HepG2 (cell line): ENCODE results near the gene CHKA. TPM values are rescaled to one million over a fixed set of nuclear protein-coding genes. Genes with fewer than 3 reads are reported as not detected.

Source experiments
- ATM ChIP-seq: fragments of 450-650 bp; IDR thresholded peaks from 2 replicates; pipeline ENCODE4 v1.7.1; 2017; ENCODE audit warnings: mild to moderate bottlenecking, borderline replicate concordance
- BCL3 ChIP-seq: sonication (generic); formaldehyde crosslinking; IDR thresholded peaks from 2 replicates; pipeline ENCODE4 v1.5.1; 2020; ENCODE audit warnings: mild to moderate bottlenecking, missing genetic modification reagents, moderate library complexity
- CERS6 ChIP-seq: sonication (generic); formaldehyde crosslinking; IDR thresholded peaks from 2 replicates; pipeline ENCODE4 v1.5.0; 2020; ENCODE audit warnings: missing genetic modification reagents
- GLI4 ChIP-seq: sonication (generic); formaldehyde crosslinking; IDR thresholded peaks from 2 replicates; pipeline ENCODE4 v1.5.1; 2020; ENCODE audit warnings: missing genetic modification reagents, mild to moderate bottlenecking, moderate library complexity, borderline replicate concordance
- JARID2 ChIP-seq: sonication (generic); formaldehyde crosslinking; IDR thresholded peaks from 2 replicates; pipeline ENCODE4 v1.8.1; 2023; ENCODE audit warnings: missing genetic modification reagents, inconsistent platforms; ENCODE audit not compliant: insufficient replicate concordance
- KLF16 ChIP-seq, 2 experiments: sonication (generic) in 1 of 2; formaldehyde crosslinking in 1 of 2; IDR thresholded peaks; 2 replicates each; pipeline versions ENCODE4 v1.6.1 to v1.8.0; 2016 to 2023; ENCODE audit warnings: missing genetic modification reagents in 2 of 2, missing compliant biosample characterization in 1 of 2
- MTA3 ChIP-seq: sonication (generic); formaldehyde crosslinking; IDR thresholded peaks from 2 replicates; pipeline ENCODE4 v1.4.0; 2020; ENCODE audit warnings: missing genetic modification reagents
- NFYC ChIP-seq: IDR thresholded peaks from 2 replicates; pipeline ENCODE4 v1.6.1; 2016; ENCODE audit warnings: missing genetic modification reagents, missing compliant biosample characterization
- SCMH1 ChIP-seq: sonication (generic); formaldehyde crosslinking; IDR thresholded peaks from 2 replicates; pipeline ENCODE4 v1.9.0; 2021; ENCODE audit warnings: missing genetic modification reagents, mild to moderate bottlenecking, borderline replicate concordance
- SSRP1 ChIP-seq: IDR thresholded peaks from 2 replicates; pipeline ENCODE4 v1.6.1; 2016; ENCODE audit warnings: control low read depth
- TEF ChIP-seq: sonication (generic); formaldehyde crosslinking; IDR thresholded peaks from 2 replicates; pipeline ENCODE4 v1.5.0; 2020; ENCODE audit warnings: missing genetic modification reagents
- ZFP82 ChIP-seq: sonication (generic); formaldehyde crosslinking; IDR thresholded peaks from 2 replicates; pipeline ENCODE4 v1.5.1; 2020; ENCODE audit warnings: mild to moderate bottlenecking, missing genetic modification reagents, borderline replicate concordance
- ZNF17 ChIP-seq: sonication (generic); formaldehyde crosslinking; IDR thresholded peaks from 2 replicates; pipeline ENCODE4 v1.5.0; 2020; ENCODE audit warnings: mild to moderate bottlenecking, missing genetic modification reagents
- ZNF224 ChIP-seq: sonication (generic); formaldehyde crosslinking; IDR thresholded peaks from 2 replicates; pipeline ENCODE4 v1.5.0; 2020; ENCODE audit warnings: mild to moderate bottlenecking, missing genetic modification reagents
- ZNF292 ChIP-seq: sonication (generic); formaldehyde crosslinking; IDR thresholded peaks from 2 replicates; pipeline ENCODE4 v1.8.1; 2022; ENCODE audit warnings: mild to moderate bottlenecking, low read depth, missing genetic modification reagents, borderline replicate concordance
- ZNF367 ChIP-seq: sonication (generic); formaldehyde crosslinking; IDR thresholded peaks from 2 replicates; pipeline ENCODE4 v1.4.0; 2020; ENCODE audit warnings: missing genetic modification reagents, borderline replicate concordance
- ZNF605 ChIP-seq: sonication (generic); formaldehyde crosslinking; IDR thresholded peaks from 2 replicates; pipeline ENCODE4 v1.8.0; 2022; ENCODE audit warnings: mild to moderate bottlenecking, missing genetic modification reagents
- ZNF7 ChIP-seq: IDR thresholded peaks from 2 replicates; pipeline ENCODE4 v1.6.1; 2016; ENCODE audit warnings: missing biosample characterization, missing genetic modification reagents
- ZSCAN21 ChIP-seq: sonication (generic); formaldehyde crosslinking; IDR thresholded peaks from 2 replicates; pipeline ENCODE4 v1.8.0; 2022; ENCODE audit warnings: mild to moderate bottlenecking, missing genetic modification reagents, moderate library complexity, borderline replicate concordance
- polyA plus RNA-seq, 8 experiments: library from polyadenylated mRNA; depleted of rRNA in 3 of 8; stranded (reverse) in 7 of 8; unstranded in 1 of 8; fragments of >200 nt; fragmentation: Illumina TruSeq in 4 of 8; extraction: Trizol in 4 of 8; gene quantifications; 2 replicates each; pipeline versions ENCODE4 v1.2.1 to v1.2.3, GENCODE V29; 2011 to 2016; ENCODE audit warnings: low read depth in 4 of 8, missing spikeins in 1 of 8, mixed read lengths in 1 of 8; ENCODE audit not compliant: insufficient read depth in 1 of 8
- total RNA-seq, 5 experiments: library from RNA; depleted of rRNA; stranded (reverse); fragments of >200 nt; fragmentation: Illumina TruSeq; extraction: Trizol; gene quantifications; 2 replicates each; pipeline ENCODE4 v1.2.3, GENCODE V29; 2016; ENCODE audit warnings: low read depth in 1 of 5
- TF ChIP-seq, protein P1 (sequence below): sonication (generic); formaldehyde crosslinking; IDR thresholded peaks from 2 replicates; pipeline ENCODE4 v1.5.0; 2020; ENCODE audit warnings: mild to moderate bottlenecking, missing genetic modification reagents
- TF ChIP-seq, protein P2 (sequence below): sonication (generic); formaldehyde crosslinking; IDR thresholded peaks from 2 replicates; pipeline ENCODE4 v1.8.1; 2023; ENCODE audit warnings: mild to moderate bottlenecking, missing genetic modification reagents, borderline replicate concordance
- TF ChIP-seq, protein P3 (sequence below): sonication (generic); formaldehyde crosslinking; IDR thresholded peaks from 2 replicates; pipeline ENCODE4 v1.5.1; 2020; ENCODE audit warnings: mild to moderate bottlenecking, missing genetic modification reagents

CHKA gene
- total and polyA plus RNA-seq, 2 of the 13 experiments (the other 11 are each of a cell fraction or from before 2014, with no cell fraction given), result 71.6 to 92.7 TPM

DNA sequence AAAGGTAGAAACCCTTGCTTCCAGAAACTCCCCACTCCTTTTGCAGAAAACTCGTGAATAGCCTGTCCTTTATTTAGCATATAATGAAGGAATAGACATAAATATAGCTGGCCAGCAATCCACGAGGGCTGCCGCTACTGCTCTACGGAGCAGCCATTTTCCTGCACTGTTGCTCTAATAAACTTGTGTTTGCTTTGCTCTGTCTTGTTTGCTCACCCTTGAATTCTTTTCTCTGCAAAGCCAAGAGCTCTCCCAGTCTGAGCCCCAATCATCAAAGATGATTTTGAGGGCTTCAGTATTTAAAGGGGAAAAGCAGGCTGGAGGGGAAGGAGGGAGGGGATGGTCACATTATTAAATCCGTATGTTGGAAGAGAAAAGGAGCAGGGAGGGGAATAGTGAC, 16.6 kb upstream of the CHKA start (continued):
- TF ChIP-seq ZNF17 (CRISPR knock-in tag) (no peak), ZNF292 (CRISPR knock-in tag) (peak; percentile 45; the same call in 1 of the 2 replicates), ZNF7 (no peak), BCL3 (CRISPR knock-in tag) (no peak), ZFP82 (CRISPR knock-in tag) (no peak), JARID2 (CRISPR knock-in tag) (no peak), MTA3 (CRISPR knock-in tag) (no peak), TEF (CRISPR knock-in tag) (no peak), NFYC (CRISPR knock-in tag) (no peak), GLI4 (no peak), ZNF224 (CRISPR knock-in tag) (no peak), ZSCAN21 (CRISPR knock-in tag) (no peak), ZNF605 (CRISPR knock-in tag) (no peak), SSRP1 (no peak), ATM (no peak), ZNF367 (CRISPR knock-in tag) (no peak), SCMH1 (CRISPR knock-in tag) (no peak), KLF16 (CRISPR knock-in tag; IDR thresholded peaks at IDR 0.05) (peak in 1 of 2 experiments; percentile 38; a peak in 1 of 4 replicates), CERS6 (CRISPR knock-in tag) (no peak)
- TF ChIP-seq, protein P1, sequence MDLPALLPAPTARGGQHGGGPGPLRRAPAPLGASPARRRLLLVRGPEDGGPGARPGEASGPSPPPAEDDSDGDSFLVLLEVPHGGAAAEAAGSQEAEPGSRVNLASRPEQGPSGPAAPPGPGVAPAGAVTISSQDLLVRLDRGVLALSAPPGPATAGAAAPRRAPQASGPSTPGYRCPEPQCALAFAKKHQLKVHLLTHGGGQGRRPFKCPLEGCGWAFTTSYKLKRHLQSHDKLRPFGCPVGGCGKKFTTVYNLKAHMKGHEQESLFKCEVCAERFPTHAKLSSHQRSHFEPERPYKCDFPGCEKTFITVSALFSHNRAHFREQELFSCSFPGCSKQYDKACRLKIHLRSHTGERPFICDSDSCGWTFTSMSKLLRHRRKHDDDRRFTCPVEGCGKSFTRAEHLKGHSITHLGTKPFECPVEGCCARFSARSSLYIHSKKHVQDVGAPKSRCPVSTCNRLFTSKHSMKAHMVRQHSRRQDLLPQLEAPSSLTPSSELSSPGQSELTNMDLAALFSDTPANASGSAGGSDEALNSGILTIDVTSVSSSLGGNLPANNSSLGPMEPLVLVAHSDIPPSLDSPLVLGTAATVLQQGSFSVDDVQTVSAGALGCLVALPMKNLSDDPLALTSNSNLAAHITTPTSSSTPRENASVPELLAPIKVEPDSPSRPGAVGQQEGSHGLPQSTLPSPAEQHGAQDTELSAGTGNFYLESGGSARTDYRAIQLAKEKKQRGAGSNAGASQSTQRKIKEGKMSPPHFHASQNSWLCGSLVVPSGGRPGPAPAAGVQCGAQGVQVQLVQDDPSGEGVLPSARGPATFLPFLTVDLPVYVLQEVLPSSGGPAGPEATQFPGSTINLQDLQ, result no peak
- TF ChIP-seq, protein P2, sequence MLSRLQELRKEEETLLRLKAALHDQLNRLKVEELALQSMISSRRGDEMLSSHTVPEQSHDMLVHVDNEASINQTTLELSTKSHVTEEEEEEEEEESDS (CRISPR knock-in tag), result no peak
- TF ChIP-seq, protein P3, sequence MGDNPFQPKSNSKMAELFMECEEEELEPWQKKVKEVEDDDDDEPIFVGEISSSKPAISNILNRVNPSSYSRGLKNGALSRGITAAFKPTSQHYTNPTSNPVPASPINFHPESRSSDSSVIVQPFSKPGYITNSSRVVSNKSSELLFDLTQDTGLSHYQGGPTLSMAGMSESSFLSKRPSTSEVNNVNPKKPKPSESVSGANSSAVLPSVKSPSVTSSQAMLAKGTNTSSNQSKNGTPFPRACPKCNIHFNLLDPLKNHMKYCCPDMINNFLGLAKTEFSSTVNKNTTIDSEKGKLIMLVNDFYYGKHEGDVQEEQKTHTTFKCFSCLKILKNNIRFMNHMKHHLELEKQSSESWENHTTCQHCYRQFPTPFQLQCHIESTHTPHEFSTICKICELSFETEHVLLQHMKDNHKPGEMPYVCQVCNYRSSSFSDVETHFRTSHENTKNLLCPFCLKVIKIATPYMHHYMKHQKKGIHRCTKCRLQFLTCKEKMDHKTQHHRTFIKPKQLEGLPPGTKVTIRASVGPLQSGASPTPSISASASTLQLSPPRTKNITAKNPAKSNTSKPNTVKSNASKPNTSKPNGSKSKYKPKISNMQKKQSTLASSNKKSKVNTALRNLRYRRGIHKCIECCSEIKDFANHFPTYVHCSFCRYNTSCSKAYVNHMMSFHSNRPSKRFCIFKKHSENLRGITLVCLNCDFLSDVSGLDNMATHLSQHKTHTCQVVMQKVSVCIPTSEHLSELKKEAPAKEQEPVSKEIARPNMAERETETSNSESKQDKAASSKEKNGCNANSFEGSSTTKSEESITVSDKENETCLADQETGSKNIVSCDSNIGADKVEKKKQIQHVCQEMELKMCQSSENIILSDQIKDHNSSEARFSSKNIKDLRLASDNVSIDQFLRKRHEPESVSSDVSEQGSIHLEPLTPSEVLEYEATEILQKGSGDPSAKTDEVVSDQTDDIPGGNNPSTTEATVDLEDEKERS (CRISPR knock-in tag), result no peak
